ENCODE results near the gene CTCFL.

CTCFL gene

DNA sequence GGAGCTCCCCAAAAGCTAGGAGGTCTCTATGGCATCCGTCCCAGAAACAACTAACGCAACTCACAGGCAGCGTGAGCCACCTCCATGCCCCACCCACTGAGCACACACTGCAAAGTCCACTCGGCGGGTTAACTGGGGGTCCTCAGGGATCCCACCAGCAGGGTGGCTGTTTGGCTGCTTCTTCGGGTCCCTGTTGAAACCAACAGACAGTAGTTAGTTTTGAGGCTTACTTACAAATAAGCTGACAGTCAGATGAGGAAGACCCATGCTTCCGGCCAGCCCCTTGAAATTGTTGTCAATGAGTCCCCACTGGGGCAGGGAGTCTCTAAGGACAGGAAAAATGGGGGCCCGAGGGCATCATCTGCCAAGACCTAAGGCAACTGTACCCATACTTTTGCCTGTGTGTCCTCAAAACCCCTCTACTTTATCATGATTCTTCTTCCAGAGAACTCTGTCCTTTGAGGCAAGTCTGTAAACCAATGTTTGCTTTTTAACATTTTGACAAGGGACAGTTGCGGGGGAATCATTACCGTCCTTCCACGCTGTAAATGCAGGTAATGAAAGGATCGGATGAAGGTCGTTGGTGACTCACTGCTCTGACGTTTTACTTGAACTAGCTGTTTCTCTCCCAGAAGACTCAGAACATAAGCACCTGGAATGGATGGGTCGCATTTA lies 33.8 kb upstream of the CTCFL start:
- Histone ChIP-seq H3K9me3 (ENCODE audit: control insufficient read depth in 1 of 2, low read length in 2 of 2) (no peaks in the 10 kb centered on the region), H3K4me1 (ENCODE audit: control insufficient read depth in 1 of 2, insufficient read depth in 2 of 2, low read length in 2 of 2) (no peaks in the 10 kb centered on the region), H3K36me3 (ENCODE audit: control insufficient read depth in 1 of 2, insufficient read depth in 2 of 2, low read length in 2 of 2) (no peaks in the 10 kb centered on the region), H3K27ac (ENCODE audit: low read length) (no peak overlapping the region), H3K27me3 (ENCODE audit: low read depth, low read length) (no peaks in the 10 kb centered on the region), H3K4me3 (ENCODE audit: low read depth in 1 of 2, low read length in 2 of 2) (no peak overlapping the region)

DNA sequence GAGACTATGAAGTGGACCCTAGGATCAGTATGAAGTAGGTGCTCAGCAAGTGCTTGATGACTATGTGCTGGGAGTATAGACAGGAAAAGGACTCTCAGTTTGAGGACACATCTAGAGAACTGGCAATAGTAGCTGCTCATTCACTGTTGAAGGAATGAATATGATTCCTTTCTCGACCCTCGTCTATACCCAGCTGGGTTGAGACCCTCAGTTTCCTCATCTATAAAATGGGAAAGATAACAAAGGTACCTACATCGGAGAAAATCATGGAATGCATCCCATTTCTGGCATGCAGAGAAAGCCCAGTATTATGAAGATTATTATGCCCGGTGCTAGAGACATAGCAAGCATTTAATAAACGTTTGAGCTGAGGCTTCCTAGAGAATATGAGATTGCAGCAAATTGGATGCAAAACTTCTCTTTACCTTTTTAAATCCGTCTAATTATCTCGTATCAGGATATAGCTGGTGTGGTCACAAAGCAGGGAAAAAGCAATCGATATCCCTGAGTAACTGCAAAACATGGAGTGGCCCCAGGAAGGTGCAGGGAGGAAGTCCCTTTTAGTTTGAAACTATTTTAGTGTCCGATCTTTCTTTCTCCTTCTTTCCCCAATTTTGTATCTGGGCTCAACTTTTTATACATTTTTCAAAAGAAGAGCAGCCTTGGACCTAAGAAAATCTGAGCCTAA lies 33.1 kb upstream of the CTCFL start:
- H3K4me1 ChIP-seq (ENCODE audit: control insufficient read depth in 1 of 2, insufficient read depth in 2 of 2, low read length in 2 of 2): no peaks in the 10 kb centered on the region
- no peaks in the 10 kb centered on the region for H3K9me3 ChIP-seq (ENCODE audit: control insufficient read depth in 1 of 2, low read length in 2 of 2)
- no peaks in the 10 kb centered on the region for H3K36me3 ChIP-seq (ENCODE audit: control insufficient read depth in 1 of 2, insufficient read depth in 2 of 2, low read length in 2 of 2)
- no peak overlapping the region for H3K27ac ChIP-seq (ENCODE audit: low read length)
- no peaks in the 10 kb centered on the region for H3K27me3 ChIP-seq (ENCODE audit: low read depth, low read length)
- no peak overlapping the region for H3K4me3 ChIP-seq (ENCODE audit: low read depth in 1 of 2, low read length in 2 of 2)

DNA sequence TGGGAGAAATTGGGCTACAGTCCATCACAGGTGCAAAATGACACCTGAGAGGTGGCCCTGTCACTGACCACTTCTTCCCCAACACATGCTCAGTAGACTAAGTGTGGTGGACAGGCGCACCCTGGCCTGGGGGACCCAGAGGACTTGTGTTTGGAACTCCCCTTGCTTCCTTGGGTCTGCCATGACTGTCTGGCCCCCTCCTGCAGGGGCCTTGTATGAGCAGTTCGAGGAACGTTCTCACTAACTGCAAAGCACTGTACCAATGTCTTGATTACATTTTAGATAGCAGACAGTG lies 32.0 kb upstream of the CTCFL start:
- Histone ChIP-seq H3K27ac (ENCODE audit: low read length) (no peak overlapping the region), H3K4me3 (ENCODE audit: low read depth in 1 of 2, low read length in 2 of 2) (no peak overlapping the region), H3K4me1 (ENCODE audit: control insufficient read depth in 1 of 2, insufficient read depth in 2 of 2, low read length in 2 of 2) (no peaks in the 10 kb centered on the region), H3K36me3 (ENCODE audit: control insufficient read depth in 1 of 2, insufficient read depth in 2 of 2, low read length in 2 of 2) (no peaks in the 10 kb centered on the region), H3K9me3 (ENCODE audit: control insufficient read depth in 1 of 2, low read length in 2 of 2) (no peaks in the 10 kb centered on the region), H3K27me3 (ENCODE audit: low read depth, low read length) (no peaks in the 10 kb centered on the region)

DNA sequence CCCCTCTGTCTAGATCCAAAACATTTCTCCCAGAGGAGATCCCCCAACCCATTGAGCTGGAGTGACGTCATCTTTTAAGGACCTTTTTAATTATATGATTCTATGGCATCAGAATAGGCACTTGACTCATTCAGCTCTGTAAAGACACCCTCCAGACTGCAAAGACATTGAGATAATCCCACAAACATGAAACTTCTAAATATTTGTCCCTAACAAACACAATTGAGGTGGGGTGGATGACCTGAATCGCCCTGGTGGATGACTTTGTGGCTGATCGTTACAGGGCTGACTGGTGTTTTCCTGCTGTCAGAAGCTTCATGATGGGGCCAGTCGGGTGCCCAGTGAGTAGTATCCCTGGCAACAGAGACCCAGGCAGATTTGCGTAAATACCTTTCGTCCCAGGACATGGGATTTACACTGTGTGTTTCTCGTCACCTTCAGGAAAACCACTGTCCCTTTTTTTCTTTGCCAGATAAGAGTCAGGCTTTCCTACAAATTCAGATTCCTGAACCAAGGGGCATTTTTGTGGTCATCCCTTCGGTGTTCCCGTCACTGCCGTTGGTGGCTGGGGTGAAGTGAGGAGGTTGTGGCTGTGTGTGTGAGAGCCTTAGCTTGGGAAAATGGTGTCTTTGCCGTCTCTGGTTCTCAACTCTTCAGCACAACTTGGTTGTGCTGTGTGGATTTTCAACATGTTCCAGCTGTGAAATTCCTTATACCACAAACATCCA lies 30.7 kb upstream of the CTCFL start:
- Histone ChIP-seq H3K27me3 (ENCODE audit: low read depth, low read length) (no peaks in the 10 kb centered on the region), H3K36me3 (ENCODE audit: control insufficient read depth in 1 of 2, insufficient read depth in 2 of 2, low read length in 2 of 2) (no peaks in the 10 kb centered on the region), H3K9me3 (ENCODE audit: control insufficient read depth in 1 of 2, low read length in 2 of 2) (no peaks in the 10 kb centered on the region), H3K27ac (ENCODE audit: low read length) (no peak overlapping the region), H3K4me1 (ENCODE audit: control insufficient read depth in 1 of 2, insufficient read depth in 2 of 2, low read length in 2 of 2) (no peaks in the 10 kb centered on the region), H3K4me3 (ENCODE audit: low read depth in 1 of 2, low read length in 2 of 2) (no peak overlapping the region)

DNA sequence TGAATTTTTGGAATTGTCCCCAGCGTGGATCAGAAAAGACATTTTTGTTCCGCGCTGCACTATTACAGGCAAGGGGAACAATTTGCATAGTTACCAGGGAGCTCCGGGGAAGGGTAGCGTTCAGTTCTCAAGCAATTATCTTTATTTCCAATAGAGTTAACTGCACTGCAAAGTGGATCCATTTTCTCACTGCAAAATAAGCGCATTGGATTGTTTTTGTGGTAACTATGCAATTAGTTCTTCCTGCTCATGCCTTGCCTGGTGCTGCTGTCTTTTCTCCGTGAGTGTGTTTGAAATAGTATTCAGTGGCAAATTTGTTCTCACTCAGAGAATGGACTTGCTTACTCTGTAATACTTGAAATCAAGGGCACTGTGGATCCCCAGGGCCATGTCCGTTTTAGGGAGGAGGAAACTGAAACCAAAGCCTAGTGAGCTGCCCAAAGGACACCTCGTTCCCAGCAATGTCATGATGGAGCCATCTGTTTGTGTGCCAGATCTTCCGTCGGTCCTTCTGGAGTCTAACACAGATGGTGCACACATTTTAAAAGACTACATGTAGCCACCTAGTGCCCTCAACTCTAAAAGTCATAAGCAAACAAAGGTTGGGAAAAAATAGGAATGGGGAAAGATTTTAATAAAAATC lies 28.6 kb upstream of the CTCFL start:
- Histone ChIP-seq H3K36me3 (ENCODE audit: control insufficient read depth in 1 of 2, insufficient read depth in 2 of 2, low read length in 2 of 2) (no peaks in the 10 kb centered on the region), H3K4me1 (ENCODE audit: control insufficient read depth in 1 of 2, insufficient read depth in 2 of 2, low read length in 2 of 2) (no peaks in the 10 kb centered on the region), H3K9me3 (ENCODE audit: control insufficient read depth in 1 of 2, low read length in 2 of 2) (no peaks in the 10 kb centered on the region), H3K27ac (ENCODE audit: low read length) (no peak overlapping the region), H3K27me3 (ENCODE audit: low read depth, low read length) (no peaks in the 10 kb centered on the region), H3K4me3 (ENCODE audit: low read depth in 1 of 2, low read length in 2 of 2) (no peak overlapping the region)

DNA sequence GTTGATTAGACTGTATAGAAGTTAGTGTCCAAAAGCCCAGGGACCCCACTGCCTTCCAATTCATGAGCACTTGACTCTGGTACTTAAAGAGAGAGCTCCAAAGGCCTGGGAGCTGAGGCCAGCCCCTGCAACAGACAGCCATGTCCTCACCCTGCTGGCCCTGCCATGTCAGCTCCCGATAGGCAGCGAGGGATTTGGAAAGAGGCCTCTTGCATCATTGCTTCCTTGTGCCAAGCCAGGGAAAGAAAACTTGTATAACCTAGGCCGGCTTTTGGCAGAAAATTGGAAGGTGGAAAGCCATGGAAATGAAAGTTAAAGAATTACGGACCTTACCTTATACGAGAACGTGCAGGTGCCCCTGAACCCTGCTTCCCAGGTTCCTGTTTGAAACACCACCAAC lies 27.5 kb upstream of the CTCFL start:
- no peaks in the 10 kb centered on the region for H3K36me3 ChIP-seq (ENCODE audit: control insufficient read depth in 1 of 2, insufficient read depth in 2 of 2, low read length in 2 of 2)
- H3K4me3 ChIP-seq (ENCODE audit: low read depth in 1 of 2, low read length in 2 of 2): no peak overlapping the region
- no peaks in the 10 kb centered on the region for H3K27me3 ChIP-seq (ENCODE audit: low read depth, low read length)
- H3K9me3 ChIP-seq (ENCODE audit: control insufficient read depth in 1 of 2, low read length in 2 of 2): no peaks in the 10 kb centered on the region
- no peaks in the 10 kb centered on the region for H3K4me1 ChIP-seq (ENCODE audit: control insufficient read depth in 1 of 2, insufficient read depth in 2 of 2, low read length in 2 of 2)
- H3K27ac ChIP-seq (ENCODE audit: low read length): no peak overlapping the region

DNA sequence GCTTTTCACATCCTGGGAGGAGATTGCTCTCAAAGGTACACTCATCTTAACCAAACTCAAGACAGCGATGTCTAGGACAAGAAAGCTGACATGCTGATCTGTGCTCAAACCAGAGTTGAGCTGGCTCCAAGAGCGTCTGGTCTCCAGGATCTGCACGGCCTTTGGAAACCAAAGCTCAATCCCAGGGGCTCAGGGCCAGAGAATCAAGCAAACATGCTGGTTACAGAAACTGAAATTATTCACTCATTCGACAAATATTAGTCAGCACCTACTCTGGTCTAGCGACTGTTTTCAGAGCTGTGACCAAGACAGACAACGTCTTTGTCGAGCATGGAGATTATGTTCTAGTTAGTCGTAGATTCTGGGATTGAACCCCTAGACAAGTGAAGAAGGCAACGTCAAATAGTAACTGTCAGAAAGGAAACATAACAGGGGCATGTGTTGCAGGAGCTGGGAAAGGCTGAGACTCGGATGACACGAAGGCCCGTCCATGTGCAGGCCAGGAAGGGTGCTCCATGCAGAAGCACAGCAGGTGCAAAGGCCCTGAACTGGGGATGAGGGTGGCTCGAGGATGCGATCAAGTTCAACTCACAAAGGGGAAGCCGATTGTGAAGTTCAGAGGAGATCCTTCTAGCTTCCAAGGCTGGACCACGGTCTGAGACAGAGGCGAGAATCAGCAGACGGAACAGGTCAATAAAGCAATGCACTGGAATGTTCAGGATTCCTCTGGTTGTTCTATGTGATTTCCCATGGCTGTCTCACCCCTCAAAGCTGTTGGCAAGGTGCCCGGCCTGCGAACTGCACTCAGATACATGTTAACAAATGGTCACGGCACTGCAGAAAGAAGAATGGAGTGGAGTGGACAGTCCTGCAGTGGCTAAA lies 23.5 kb upstream of the CTCFL start:
- H3K4me1 ChIP-seq (ENCODE audit: control insufficient read depth in 1 of 2, insufficient read depth in 2 of 2, low read length in 2 of 2): peaks cover 5 to 7% of the 10 kb centered on the region in 2 donors
- H3K4me3 ChIP-seq (ENCODE audit: low read depth in 1 of 2, low read length in 2 of 2): no peak overlapping the region
- H3K9me3 ChIP-seq (ENCODE audit: control insufficient read depth in 1 of 2, low read length in 2 of 2): no peaks in the 10 kb centered on the region
- H3K27me3 ChIP-seq (ENCODE audit: low read depth, low read length): no peaks in the 10 kb centered on the region
- H3K27ac ChIP-seq (ENCODE audit: low read length): no peak overlapping the region
- no peaks in the 10 kb centered on the region for H3K36me3 ChIP-seq (ENCODE audit: control insufficient read depth in 1 of 2, insufficient read depth in 2 of 2, low read length in 2 of 2)

DNA sequence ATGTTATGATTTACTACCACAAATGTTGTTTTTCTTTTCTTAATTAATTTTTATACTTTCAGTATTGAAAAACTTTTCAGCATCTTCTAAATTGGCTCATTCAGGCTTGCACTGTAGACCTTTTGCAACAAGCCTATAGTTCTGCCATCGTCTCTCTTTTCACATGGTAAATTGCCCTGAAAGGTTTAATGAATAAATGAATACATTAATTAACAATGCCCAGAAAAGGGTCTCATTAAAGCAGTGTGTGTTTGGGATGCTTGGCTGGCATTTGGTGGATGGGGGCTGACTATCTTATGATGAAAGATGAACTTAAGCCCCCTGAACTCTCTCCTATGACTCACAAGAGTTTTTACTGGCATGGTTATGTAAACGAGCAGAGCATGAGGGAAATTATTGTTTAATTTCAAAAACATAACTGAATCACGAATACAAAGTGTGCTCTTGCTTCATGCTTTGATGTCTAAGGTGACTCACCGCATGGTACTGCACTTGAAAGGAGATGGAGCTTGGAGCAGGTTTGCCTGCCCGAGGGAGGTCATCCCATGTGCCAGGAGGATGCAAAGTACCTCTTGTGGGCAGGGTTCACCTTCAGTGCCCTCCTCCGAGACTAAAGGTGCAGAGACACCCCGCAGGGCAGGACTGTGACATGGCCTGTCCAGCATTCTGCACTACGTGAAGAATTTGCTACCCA lies 22.2 kb upstream of the CTCFL start:
- Histone ChIP-seq H3K36me3 (ENCODE audit: control insufficient read depth in 1 of 2, insufficient read depth in 2 of 2, low read length in 2 of 2) (no peaks in the 10 kb centered on the region), H3K27ac (ENCODE audit: low read length) (no peak overlapping the region), H3K4me1 (ENCODE audit: control insufficient read depth in 1 of 2, insufficient read depth in 2 of 2, low read length in 2 of 2) (peaks cover 5 to 7% of the 10 kb centered on the region in 2 donors), H3K4me3 (ENCODE audit: low read depth in 1 of 2, low read length in 2 of 2) (no peak overlapping the region), H3K9me3 (ENCODE audit: control insufficient read depth in 1 of 2, low read length in 2 of 2) (no peaks in the 10 kb centered on the region), H3K27me3 (ENCODE audit: low read depth, low read length) (no peaks in the 10 kb centered on the region)

DNA sequence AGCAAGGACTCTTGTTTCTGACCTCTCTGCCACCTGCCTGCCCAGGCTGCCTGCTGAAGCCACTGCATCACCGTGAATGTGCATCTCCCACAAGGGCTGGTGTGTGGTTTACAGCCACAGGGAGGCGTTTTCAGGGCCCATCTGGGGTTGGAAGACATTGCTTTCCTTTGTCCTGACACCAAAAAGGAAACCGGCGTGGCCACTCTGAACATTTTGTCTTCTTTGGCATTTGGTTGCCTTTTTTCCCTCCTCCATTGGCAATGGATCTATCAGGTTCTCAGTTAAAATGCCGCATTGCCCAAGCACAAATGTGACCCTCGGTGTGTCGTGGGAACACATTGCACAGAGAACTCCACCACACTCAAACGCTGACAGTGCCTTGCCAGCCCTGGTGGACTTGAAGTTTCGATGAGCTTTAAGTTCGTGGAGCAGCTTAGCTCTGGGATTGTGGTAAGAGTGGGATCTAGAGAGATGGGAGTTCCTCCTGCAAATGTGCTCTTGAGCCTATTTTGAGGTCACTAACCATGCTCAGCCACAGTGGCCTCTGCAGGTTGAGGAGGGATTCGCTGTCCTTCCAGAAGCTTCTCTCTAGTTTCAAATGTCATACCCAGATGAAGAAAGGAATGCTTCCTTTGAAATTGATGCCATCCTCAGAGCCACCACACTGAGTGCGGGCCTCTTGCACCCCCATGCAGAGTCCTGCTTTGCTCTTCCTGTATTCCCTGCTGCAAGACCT lies 21.2 kb upstream of the CTCFL start:
- Histone ChIP-seq H3K4me1 (ENCODE audit: control insufficient read depth in 1 of 2, insufficient read depth in 2 of 2, low read length in 2 of 2) (peaks cover 5 to 7% of the 10 kb centered on the region in 2 donors), H3K9me3 (ENCODE audit: control insufficient read depth in 1 of 2, low read length in 2 of 2) (no peaks in the 10 kb centered on the region), H3K36me3 (ENCODE audit: control insufficient read depth in 1 of 2, insufficient read depth in 2 of 2, low read length in 2 of 2) (no peaks in the 10 kb centered on the region), H3K27ac (ENCODE audit: low read length) (peak overlapping the region; percentile 78), H3K27me3 (ENCODE audit: low read depth, low read length) (no peaks in the 10 kb centered on the region), H3K4me3 (ENCODE audit: low read depth in 1 of 2, low read length in 2 of 2) (no peak overlapping the region)

Measured in muscle layer of duodenum (tissue), 2 donors.